GM19467 (cell line): ENCODE results near the gene C2orf78.

Source experiments
- ATAC-seq: cut with Tn5 transposase; IDR thresholded peaks from one replicate; pipeline ENCODE4 v1.9.1; 2021; ENCODE audit warnings: mild to moderate bottlenecking, moderate library complexity; ENCODE audit not compliant: unreplicated experiment

C2orf78 gene

DNA sequence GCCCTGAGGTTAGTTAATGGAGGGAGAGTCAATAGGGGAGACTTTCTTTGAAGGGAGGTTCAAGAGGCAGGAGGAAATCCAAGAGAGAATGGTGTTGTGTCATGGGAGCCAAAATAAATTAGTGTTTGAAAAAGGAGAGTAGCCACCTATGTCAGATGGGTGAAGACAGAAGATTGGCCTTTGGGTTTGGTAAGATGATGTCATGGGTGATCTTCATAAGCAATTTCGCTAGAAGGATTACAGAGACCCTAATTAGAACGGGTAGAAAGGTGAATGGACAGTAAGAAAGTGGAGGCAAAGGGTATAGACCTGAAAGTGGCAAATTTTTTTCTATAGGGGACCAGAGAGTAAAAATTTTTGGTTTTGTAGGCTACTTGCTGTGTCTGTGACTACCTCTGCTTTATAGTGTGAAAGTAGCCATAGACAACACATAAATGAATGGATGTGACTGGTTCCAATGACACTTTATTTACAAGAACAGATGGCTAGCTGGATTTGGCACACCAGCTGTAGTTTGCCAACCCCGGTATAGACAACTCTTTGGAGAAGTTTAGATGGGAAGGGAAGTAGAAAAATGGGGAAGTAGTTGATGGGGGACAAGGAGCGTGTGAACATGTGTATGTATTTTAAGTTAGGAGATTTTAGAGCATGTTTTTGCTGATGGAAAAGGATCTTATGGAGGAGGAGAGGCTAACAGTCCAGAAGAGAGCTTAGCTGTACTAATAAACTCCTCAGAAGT lies 54.0 kb downstream of the C2orf78 start:
- no peak for ATAC-seq

DNA sequence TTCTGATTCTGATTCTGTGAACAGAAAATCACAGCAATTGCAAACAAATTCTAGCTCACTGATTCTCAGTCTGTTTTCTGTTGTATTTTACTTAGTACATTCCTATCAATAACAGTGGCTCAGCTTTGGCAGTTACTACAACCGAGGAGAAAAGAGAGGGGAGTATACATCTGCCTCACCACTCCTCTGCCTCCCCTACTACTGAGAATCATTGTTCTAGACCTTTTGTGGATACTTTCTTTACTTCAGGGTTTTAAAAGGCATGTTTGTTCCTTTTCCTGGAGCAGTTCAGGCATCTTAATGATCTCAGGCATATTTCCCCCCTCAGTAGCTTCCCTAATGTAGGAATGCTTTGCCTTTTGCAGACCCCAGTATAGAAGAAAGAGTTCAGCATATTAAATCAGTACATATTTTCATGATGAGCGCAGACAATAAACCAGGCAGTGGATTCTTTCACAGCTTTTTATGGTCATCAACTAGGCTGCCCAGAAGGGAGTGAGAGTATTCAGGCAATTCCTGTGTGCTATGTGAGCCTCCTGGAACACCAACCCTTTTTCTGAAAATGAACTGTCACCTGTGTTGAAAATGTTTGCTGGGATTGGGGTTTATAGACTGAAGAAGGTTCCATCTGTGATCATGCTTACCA lies 55.0 kb downstream of the C2orf78 start:
- no peak for ATAC-seq

DNA sequence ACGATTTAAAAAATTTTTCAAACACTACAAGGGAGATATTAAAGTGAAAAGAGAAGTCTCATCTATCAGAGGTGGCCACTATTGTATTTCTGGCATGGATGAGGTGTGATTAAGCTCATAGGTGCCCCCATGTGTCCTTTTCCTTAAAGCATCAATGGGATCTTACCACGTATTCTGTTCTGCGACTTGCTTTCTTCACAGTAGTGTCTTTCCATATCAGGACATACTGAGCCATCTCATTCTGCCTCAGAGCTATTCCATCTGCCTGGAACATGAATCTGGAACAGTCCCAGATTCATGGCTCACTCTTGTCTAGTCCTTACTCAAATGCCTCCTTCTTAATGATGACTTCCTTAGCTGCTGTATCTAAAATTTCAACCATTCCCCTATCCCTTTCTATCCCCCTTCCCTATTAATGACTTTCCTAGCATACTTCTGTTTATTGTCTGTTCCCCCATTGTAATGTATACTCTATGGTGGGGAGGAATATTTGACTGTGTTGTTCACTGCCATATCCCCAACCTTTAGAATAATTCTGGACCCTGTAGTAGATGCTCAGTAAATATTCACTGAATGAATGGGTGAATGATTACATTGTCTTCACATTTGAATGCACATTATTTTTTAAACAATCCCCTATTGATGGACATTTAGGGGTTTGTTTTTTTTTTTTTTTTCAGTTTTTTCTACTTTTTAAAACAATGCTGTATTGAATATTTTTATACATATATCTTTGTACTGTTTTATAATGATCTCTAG lies 55.8 kb downstream of the C2orf78 start:
- ATAC-seq, result no peak

DNA sequence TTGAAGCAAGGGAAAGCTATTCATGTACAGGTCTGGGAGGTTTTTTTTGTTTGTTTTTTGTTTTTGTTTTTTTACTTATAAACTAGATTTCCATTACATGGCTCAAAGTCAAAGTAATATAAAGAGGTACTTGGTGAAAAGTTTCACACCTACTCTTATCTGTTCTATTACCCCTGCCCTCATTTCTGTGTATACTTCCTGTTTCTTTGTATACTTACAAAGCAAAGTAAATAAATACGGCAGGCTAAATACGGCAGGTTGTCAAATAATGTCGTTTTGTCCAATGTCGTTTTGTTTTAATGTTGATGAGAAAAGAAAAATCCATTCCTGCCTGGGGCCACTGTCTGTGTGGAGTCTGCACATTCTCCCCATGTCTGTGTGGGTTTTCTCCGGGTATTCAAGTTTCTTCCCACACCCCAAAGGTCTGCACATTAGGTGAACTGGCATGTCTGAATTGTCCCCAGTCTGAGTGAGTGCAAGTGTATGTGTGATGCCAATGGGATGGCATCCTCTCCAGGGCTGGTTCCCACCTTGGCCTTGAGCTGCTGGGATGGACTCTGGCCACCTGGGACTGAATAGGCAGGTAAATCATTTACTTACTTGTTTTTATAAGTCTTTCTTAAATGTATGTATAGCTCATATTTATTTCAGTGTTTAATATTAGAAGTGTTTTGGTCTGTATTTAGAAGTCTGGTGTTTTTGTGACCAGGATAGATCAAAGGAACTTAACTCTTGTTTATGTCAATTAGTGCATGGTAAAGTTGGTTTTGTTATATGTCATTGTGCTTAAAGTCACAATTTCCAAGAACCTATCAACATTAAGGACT lies 58.1 kb downstream of the C2orf78 start:
- no peak for ATAC-seq

DNA sequence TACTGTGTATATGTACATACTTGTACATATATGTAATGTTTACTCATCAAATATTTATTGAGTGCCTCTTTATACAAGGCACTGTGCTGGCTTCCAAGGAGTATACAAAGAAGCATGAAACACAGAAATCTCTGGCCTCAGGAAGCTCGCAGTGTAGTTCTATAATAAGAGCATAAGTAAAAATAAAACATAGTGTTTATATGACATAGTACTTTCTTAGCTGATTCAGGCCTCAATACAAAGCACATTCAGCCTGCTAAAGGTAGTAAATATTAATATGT lies 58.7 kb downstream of the C2orf78 start:
- ATAC-seq, result no peak

DNA sequence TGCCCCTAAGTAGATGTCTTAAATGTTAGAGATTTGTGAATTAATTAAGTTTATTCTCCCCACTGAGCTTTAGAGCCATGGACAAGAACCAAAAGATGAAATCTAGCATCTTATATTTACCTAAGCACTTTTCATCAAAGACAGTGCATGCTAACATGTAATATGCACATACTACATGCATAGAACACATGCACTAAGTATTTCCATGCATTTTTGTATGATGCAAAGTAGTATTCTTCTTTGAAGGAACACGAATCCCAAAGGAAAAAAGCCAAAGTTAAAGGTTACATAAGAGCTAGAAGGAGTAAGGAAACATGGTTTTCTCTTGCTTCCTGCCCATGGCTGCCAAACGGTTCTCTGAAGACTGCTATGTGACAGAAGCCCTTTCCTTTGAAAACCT lies 60.1 kb downstream of the C2orf78 start:
- ATAC-seq, result no peak

DNA sequence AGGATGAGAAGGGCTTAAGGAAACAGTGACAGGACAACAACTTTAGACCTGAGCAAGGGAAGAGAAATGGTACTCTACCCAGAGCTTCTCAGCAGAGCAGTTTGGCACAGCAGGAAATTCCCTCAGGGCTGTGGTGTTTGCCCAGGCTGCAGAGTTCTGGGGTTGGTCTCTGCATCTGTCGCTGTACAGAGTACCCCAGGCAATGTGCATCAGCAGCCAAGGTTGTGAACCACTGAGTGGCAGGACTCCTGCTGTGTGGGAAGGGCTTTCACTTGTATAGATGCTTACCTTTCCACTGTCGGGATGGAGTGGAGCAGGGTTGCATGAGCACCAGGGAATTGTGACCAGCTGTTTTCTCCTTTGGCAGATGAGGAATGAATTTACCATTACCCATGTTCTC lies 66.0 kb downstream of the C2orf78 start:
- ATAC-seq, result no peak

DNA sequence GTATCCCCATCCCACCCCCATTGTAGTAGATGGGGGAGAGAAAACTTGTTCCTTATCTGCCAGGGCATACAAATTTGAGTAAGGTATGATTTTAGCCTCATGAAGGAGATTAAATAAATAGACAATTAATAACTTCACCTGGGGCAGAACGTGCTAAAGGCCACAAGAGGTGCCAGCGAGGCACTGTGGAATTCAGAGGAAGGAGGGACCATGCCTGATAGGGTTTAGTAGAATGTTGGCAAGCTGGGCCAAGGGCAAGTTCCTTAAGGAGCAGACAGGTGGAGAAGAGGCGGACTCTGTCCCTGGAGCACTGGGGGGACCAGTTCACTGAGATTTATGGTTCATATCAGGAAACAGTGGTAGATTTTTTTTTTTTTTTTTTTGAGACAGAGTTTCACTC lies 67.3 kb downstream of the C2orf78 start:
- ATAC-seq, result no peak

DNA sequence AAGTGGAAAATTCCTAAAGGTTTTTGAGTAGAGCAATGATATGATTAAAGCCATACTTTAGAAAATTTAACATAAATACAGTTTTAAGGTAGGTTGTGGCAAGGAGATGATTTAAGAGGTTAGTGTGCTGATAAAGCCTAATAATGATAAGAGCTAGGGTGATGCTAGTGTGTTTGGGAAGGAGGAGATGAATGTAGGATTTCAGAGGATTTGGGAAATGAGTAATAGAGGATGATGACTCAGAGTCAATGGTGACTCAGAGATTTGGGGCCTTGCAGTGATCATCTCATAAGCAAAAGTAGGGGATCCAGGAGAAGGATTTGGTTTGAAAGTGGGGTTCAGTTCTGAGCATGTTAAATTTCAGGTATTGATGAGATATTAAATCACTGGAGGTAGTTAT lies 68.0 kb downstream of the C2orf78 start:
- no peak for ATAC-seq

DNA sequence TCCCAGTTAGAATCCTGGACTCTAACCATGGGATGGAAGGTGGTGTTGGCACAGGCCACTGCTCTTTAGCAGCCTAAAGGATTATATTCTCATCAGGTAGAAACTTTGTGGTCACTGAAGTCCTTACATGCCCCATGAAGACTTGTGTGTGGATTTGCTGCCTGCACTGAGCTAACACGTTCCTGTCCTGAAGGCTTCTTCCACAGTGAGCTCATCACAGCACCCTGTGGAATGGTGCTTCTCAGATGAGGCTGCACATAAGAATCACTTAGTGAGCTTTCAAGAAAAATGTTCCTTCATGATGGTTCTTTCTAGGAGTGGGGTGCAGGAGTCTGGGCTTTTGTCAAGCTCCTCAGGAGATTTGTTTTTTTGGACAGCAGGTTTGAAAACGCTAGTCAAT lies 71.5 kb downstream of the C2orf78 start:
- no peak for ATAC-seq

DNA sequence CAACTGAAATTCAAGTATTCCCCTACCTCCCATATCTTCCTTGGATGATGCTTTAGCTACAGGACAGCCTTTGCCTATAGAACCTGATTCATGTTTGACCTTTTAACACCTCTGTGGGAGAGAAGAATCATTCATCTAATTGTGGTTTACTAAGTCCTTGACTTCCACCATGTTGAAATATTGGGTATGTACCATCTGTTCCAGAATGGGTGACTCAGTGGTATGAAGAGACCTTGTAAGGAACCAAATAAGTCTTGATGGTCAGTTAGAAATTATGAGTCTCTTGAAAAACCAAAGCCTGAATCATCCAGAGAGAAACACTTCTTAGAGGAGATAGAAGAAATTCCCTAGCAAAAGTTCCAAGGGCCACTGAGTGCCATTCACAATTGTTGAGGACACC lies 72.2 kb downstream of the C2orf78 start:
- no peak for ATAC-seq

DNA sequence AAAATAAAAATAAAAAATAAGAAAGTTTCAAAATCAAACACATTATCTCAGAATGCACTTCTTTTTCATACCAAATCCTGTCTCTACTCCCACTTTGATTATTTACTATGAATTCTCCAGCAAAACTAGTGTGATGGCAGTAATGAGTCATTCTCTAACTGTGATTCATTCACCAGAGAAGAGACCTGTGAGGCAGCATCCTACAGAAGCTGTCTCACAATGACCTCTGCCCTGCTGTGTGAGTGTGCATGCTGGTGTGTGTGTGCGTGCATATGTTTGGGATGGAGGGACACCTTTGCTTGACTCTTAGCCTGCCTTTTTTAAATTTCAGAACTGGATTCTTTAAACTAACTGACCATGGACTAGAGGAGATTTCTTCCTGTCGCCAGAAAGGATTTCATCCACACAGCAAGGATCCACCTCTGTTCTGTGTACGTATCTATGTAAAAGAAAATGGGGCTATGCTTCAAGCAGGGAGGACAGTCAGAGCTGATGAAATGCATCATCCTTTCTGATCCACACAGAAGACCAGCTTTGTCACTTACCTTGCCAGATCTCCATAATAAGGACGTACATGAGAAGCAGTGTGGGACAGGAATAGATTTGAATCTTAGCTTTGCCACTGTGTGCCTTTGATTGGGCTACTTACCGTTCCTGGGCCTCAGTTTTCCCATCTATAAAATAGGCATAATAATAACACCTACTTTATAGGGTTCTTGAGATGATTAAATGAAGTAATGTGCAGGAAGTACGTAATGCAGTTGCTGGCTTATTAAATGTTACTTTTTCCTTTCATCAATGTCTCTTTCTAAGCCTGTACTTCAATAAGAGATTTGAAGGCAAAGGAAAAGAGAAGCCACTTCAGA lies 76.0 kb downstream of the C2orf78 start:
- no peak for ATAC-seq

DNA sequence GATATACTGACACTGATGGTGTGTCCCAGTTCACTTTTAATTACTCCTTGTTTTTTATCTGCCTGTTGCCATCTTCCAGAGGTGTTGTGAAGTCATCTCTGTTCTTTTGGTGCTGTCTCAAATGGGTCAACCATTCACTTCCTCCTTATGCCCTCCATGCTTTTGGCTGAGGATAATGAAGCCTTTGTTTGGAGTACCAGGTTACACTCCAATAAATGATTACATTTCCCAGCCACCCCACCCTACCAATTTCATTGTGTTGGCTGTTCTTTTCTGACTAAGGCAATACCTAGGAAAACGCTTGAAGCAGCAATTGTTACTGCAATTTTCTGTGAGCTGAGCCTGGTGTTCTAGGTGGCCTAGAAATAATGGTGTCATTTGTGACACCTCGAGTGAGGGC lies 79.0 kb downstream of the C2orf78 start:
- ATAC-seq, result no peak
